HG02840 (cell line): ENCODE data around the gene TIMMDC1.
"Not testable (repeated sequence)": the region's sequence is repeated elsewhere in the genome, so short reads cannot be mapped to it uniquely, and the experiment has no call there.

ENCODE experiments used
- ATAC-seq: cut with Tn5 transposase; IDR thresholded peaks from one replicate; pipeline ENCODE4 v1.9.1; 2021; ENCODE audit warnings: mild to moderate bottlenecking, moderate library complexity, moderate number of reproducible peaks; ENCODE audit not compliant: unreplicated experiment, low FRiP score

Gene TIMMDC1

DNA sequence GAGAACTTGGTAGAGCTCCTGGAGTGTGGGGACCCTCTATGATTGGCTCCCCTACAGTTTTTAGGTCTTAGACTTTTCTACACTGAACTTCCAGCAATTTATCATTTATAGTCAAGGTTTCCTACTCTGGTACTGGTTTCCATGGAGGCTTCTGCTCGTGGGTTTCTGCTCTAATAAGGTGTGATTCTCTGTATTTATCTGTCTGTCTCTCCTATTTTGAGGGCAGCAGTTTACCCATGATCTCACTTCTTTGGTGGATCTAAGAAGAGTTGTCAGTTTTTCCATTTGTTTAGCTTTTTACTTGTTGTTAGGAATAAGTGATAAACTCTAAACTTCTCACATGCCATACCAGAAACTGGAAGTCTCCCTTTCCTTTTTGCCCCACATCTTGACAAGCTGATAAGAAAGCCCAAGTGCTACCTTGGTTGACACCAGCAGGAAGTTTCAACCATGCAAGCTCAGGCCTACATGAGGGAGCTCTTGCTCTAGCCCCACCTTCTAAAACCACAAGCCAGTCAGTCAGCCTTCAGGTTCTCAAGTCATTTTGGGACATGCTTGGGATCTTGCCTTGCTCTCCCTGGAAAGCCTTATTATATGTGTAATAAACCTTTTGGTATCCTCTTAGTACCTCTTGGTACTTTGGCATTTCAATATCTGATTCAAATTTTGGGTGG lies 10.0 kb downstream of the TIMMDC1 start:
- ATAC-seq = no peak

DNA sequence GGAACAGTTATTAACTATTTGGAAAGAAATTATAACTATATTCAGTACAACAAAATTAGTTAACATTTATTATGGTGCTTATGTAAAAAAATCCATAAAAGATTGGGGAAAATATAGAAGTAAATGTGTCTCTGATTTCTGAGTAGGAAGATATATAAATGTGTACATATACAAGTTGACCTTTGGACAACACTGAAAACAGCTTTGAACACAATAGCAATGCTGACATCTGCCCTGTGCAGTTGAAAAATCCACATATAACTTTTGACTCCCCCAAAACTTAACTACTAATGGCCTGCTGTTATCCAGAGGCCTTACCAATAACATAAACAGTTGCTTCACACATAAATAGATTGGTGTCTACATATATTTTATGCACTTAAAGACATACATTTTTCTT lies 12.3 kb downstream of the TIMMDC1 start:
- ATAC-seq = no peak

DNA sequence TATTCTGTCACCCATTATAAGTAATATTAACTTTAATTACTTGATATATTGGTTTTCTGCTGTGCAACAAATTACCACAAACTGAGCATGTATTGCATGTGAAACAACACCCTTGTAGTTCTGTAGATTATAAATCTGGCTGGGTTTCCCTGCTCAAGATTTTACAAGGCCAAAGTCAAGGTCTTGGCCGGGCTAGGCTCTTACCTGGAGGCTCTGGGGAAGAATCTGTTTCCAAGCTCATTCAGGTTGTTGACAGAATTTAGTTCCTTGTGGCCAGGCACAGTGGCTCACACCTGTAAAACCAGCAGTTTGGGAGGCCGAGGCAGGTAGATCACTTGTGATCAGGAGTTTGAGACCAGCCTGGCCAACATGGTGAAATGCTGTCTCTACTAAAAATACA lies 16.3 kb downstream of the TIMMDC1 start:
- no peak for ATAC-seq

DNA sequence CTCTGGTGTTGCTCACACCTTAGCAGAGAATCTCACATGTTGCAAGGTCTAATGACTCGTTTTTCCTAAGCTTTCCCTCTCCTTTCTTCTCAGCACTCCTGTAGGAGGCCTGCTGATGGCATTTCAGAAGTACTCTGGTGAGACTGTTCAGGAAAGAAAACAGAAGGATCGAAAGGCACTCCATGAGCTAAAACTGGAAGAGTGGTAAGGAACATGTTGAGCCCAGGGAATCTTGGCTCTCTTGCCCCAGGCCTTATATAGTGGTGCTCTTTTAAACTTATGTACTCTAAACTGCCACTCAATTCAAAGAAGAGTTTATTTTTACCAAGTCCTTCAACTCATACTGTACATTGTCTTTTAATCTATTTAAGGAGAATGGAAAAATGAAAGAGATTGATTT lies 18.8 kb downstream of the TIMMDC1 start:
- ATAC-seq = no peak

DNA sequence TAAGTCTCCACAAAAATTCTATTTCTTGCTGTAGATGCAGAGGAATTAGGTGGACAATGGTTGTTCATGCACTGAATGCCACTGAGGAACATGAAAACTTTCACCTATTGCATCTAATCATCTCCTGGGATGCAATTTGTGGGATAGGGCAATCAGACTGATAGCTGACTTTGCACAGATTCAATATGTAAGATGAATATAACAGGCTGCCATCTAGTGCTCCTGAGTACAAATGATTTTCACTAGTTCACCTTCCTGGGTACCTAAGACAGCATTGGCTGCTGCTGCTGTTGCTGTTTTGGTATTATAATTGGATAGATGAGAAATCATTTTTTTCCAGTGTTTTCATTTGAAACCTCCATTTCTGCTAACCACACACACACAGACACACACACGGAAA lies 19.7 kb downstream of the TIMMDC1 start:
- ATAC-seq = no peak

DNA sequence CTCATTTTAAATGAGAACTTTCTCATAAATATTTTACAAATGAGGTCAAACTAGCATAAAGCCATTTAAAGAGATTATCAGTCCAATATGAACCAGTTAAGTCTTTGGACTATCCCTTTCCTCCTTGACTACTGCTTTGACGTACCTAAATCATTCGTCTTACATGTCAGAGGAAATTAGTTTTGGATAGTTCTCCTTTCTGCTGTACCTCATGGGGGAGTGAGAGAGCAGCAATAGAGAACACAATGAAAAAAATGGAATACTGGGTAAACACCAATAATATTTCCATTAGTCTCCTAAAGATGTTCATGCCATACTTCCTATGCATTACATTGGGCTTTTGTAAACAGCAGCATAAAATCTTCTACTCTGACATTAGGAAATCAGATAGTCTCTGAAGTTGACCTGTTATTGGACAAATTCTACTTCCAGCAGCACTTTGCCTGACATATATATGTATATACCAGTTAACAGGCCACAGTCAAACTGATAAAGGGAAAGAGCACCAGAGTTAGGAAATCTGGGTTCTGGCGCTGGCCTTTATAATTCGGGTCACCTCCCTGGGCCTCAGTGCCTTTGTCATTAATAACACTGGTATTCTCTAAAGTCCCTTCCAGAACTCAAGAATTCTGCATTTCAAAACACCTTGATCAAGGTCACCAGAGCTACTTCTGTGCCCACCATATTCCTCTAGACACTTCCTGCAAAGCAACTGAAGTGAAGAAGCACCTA lies 26.8 kb downstream of the TIMMDC1 start:
- ATAC-seq = no peak

DNA sequence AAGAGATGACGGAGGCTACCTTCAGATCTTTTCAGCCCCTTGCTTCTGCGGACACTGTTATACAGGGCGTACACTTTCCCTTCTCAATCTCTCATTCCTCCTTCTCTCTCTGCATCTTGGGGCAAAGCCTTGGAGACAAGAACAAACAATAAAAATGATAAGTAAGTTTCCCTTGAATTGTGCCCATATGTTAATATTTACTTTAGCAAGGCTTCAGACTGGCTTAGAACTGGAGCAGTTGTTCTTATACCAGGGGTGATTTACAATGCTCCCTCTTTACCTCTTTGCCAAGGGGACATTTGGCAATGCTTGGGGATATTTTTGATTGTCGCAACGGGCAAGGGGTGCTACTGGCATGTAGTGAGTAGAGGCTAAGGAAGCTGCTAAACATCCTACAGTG lies 29.4 kb downstream of the TIMMDC1 start:
- no peak for ATAC-seq

DNA sequence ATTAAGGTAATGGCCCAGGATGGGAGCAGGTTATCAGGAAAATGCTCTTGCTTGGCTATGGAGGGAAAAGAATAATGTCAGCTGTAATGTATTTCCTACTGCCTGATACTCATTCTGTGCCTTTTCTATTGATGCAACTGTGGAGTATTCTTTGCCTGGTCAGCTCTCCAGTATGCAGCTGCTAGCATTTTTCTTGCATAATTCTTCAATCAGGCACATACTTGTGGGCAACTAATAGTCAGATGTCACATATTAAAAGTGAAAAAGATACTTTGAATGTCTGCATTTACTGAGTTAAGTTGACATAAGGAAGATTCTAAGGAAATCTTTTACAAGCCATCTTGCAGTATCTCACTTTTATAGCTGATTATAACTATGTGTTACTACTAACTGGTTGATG lies 31.5 kb downstream of the TIMMDC1 start:
- no peak for ATAC-seq

DNA sequence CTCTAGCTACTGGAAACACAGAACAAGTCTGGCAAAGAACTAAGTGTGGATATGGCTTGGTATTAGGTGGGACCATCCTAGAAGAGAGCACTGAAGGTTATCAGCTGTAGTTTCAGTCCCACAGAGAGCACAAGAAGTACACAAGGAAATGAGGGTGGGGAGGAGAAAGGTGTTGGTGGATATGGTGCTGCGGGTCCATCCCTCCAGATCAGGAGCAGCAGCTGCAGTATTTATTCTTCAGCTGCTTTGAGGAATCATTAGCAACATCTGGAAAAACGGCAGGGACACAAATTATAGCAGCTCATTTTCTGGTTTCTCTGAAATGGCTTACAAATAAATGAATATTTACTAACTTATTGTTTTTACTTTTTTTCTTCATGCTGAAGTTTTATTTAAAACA lies 32.1 kb downstream of the TIMMDC1 start:
- no peak for ATAC-seq

DNA sequence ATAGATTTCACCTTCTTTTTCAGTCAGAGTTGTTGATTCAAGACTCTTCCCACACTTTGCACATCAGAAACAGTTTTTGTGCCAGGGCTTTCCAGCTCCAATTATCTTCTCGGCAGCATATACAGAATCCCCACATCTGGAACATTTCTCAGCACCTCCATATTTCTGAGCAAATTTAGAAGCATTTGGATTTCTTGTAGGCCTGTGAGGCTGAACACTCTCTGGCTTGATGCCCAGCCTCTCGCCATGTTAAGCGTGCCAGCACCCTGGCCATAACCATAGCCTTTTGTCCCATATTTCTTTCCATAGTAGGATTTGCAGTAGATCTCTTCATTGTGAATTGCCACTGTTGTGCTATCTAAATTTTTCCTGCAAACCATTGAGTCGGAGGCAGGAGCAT lies 32.8 kb downstream of the TIMMDC1 start:
- ATAC-seq = no peak

DNA sequence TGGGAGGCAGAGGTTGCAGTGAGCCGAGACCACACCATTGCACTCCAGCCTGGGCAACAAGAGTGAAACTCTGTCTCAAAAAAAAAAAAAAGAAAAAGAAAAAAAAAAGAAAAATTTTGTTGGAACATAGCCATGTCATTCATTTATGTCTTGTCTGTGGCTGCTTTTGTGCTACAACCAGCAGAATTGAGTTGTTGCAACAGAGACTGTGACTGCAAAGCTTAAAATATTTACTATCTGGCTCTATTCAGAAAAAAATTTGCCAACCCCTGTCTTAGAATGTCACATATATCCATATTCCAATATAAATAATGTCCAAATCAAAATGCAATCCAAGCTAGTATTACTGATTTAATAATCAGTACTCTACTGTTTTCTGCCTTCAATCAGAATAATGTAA lies 35.9 kb downstream of the TIMMDC1 start:
- no peak for ATAC-seq

DNA sequence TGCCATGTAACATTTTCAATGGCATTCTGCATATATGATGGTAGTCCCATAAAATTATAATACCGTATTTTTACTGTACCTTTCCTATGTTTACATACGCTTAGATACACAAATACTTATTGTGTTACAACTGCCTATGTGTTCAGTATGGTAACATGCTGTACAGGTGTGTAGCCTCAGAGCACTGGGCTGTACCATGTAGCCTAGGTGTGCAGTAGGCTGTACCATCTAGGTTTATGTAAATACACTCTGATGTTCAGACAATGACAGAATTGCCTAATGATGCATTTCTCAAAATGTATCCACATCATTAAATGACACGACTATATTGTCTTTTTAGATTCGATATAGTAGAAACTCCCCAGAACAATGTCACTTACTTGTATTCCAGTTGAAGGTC lies 38.4 kb downstream of the TIMMDC1 start:
- no peak for ATAC-seq

DNA sequence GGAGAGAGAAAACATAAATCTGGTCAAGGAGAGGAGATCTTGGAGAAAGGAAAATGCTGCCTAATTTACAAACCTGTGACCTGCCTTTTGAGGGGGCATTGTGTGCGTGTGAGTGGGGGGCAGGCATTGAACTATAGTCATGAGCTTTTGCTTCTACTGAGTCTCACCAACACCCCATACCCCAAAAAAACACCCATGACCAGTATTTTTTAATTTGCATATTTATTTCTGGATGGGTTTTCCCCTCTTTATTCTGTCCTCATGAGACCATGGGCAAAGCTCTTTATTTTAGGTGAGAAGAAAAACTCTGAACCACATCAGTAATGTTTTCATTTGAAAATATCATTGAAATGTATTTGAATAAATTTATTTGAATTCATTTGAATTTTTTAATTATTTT lies 40.4 kb downstream of the TIMMDC1 start:
- no peak for ATAC-seq

DNA sequence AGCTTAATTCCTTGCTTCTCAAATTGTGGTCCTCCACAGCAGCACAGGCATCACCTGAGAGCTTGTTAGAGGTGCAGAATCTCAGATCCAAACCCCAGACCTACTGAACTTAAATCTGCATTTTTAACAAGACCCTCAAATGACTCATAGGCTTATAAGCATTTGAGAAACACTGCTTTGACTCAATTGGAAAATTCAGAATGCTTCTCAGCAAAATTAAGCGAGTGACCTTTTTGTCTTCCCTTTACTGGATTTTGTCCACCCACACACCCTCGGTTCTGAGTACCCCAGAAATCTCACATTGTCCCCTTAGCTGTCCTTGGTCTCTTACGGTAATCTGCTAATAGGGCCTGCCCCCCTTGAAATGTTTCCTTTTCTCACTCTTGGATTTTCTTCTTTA lies 43.2 kb downstream of the TIMMDC1 start:
- no peak for ATAC-seq

DNA sequence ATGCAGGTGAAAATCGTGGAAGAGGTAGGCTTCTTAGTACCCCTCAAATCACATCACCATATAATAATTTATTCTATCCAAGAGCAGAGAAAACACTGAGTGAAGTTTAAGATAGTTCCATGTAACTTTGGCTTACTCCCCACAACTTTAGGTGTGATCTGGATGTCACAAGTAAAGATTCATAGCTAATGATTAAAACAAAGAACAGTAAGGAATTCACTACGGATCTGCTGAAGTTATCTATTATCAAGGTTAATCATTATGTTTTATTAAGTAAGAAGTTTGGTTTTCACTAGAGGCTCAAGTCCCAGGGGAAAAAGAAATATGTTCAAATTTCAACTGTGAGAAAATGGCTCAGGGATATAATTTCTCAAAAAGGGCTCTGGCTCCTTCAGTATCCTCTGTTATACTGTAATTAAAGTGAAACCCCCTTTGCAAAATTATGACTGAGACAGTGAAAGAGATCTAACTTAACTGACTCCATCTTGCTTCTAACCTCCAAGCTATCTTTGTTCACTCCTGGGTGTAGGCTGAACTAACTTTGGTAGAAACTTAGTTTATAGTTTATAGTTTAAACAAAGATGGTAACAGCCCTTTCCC lies 43.9 kb downstream of the TIMMDC1 start:
- no peak for ATAC-seq

DNA sequence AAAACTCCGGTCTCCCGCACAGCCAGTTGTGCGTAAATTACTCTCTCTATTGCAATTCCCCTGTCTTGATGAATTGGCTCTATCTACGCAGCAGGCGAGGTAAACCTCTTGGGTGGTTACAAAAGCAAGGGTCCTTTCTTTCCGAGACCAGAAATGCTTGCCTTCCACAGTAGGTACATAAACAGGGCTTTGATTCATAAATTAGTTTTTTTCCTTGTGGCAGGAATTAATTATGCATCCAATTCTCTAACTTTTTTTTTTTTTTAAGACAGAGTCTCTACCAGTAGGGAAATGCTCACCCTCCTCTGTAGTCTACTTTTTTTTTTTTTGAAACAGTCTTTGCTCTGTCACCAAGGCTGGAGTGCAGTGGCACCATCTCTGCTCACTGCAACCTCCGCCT lies 44.8 kb downstream of the TIMMDC1 start:
- no peak for ATAC-seq

DNA sequence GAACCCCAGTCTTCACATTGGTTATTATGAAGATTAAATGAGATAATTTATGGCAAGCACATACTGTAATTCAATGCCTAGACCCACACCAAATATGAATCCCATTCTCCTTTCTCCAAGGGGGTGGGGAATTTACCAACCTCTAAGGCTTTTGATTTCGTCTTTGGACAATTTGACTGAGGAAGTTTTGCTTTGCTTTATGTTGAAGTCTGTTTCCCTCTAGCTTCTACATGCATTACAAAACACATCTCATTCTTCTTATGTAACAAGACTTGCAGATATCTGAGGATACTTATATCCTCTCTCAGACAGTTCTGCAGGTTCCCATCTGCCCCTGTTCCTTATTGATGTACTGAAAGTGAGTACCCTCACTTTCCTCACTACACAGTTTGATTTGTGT lies 48.9 kb downstream of the TIMMDC1 start:
- ATAC-seq = no peak

DNA sequence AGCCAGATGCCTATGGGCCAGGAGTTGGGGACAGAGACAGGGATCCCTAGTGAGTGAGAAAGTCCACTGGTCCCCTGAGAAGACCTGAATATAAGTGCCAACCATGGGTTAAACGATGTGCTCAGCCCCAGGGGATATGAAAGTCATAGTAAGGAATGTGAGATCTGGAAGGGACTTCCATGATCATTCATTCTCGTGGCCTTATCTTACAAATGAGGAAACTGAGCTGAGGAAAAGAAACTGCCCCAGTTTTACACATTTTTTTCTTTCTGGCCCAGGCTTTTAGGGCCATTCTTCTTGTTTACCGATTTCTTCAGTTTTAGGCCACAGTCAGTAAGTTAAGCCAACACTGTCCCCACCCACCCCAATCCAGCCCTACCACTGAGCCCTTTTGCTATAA lies 50.0 kb downstream of the TIMMDC1 start:
- ATAC-seq = no peak

DNA sequence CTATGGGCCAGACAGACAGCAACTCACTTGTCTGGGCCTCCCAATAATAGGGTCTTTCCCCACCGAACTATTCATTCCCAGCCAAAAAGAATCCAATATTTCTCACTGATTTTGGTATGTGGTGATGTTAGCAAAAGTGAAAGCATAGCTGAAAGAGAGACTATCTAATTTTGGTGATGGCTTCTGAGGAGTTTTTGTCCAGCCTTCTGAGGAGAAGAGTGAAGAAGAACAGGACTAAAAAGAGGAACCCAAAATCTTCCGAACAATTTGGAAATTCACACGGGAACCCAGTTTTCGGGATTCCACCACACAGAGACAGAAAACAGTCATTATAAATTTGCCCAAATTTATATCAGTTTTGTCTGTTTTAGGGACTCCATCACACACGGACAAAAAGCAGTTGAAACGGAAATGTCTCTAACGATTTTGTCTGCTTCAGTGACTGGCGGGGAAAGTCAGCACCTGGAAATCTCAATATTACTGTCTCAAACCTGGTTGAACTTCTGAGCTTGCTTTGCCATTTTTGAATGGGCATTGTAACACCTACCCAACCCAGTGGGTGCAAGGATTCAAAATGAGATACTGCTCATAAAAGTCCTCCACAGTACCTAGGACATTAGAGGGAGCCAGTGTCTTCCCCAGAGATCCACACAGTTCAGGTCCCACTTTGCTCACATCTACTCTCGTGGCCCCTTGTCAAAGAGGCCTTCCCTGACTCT lies 52.0 kb downstream of the TIMMDC1 start:
- no peak for ATAC-seq

DNA sequence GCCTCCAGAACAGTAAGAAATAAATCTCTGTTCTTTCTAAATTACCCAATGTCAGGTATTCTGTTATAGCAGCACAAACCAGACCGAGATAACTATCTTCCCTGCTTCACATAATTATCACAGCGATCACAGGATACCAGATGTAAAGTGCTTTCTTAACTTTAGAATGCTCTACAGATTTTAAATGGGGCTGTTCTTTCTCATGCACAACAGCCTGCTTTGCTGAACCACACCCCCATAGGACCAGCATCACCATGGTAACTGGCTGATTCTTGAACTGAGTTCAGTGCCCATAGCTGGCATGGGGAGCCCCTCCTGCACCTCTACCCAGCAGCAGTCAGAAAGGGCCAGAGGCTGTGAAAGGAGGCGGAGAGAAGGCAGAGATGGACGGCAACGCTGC lies 53.3 kb downstream of the TIMMDC1 start:
- ATAC-seq = no peak

DNA sequence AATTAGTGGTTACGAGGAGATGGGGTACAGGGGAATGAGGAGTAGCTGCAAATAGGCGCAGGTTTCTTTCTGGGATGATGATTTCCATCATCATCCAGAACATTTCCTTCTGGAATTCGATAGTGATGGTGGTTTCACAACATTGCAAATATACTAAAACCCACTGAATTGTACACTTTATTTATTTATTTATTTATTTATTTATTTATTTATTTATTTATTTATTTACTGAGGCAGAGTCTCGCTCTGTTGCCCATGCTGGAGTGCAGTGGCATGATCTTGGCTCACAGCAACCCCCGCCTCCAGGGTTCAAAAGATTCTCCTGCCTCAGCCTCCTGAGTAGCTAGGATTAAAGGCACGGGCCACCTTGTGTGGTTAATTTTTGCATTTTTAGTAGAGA lies 54.6 kb downstream of the TIMMDC1 start:
- not testable (repeated sequence) for ATAC-seq
